GM12801 (cell line): ENCODE measurements around the gene POMC.

Source experiments
- TF ChIP-seq, protein P1 (sequence below): IDR thresholded peaks from one replicate; pipeline ENCODE4 v1.5.1; 2011; ENCODE audit warnings: control low read depth; ENCODE audit not compliant: insufficient read length; ENCODE audit errors: extremely low read depth

POMC gene

DNA sequence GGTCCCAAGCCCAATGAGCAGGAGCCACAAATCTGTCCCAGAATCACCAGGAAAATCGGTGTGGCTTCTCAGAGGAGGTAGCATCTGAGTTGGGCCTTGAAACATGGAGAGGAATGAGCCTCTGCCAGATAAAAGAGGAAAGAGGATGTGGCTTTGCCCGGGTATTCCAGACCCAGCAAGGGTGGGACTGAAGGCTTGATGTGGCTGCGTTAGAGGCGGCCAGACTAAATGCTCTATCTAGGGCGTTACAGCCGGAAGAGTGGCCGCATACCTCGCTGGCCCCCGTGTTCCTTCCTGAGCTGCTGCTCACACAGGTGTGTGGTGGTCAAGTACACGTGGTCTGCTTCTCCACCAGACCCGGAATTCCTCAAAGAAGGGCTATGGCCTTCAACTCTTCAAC is 33.9 kb upstream of the POMC start:
- TF ChIP-seq, protein P1, sequence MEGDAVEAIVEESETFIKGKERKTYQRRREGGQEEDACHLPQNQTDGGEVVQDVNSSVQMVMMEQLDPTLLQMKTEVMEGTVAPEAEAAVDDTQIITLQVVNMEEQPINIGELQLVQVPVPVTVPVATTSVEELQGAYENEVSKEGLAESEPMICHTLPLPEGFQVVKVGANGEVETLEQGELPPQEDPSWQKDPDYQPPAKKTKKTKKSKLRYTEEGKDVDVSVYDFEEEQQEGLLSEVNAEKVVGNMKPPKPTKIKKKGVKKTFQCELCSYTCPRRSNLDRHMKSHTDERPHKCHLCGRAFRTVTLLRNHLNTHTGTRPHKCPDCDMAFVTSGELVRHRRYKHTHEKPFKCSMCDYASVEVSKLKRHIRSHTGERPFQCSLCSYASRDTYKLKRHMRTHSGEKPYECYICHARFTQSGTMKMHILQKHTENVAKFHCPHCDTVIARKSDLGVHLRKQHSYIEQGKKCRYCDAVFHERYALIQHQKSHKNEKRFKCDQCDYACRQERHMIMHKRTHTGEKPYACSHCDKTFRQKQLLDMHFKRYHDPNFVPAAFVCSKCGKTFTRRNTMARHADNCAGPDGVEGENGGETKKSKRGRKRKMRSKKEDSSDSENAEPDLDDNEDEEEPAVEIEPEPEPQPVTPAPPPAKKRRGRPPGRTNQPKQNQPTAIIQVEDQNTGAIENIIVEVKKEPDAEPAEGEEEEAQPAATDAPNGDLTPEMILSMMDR = no peak

DNA sequence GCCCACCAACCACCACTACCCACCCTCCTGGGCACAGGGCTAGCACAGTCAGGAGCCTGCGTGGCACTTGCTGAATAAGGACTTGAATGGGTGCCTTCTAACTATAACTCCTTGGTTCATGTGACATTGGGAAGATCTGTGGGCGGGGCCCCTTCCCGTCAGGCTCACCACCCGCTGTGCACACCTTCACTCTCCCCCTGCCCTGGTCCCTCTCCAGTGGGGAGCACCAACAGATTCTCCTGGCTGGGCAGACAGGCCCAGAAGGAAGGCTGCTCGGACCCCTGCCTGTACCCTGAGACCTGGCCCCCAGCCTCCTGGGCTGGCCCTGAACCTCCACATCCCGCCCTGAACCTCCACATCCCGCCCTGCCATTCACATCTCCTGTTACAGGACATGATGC is 33.4 kb upstream of the POMC start:
- TF ChIP-seq, protein P1 = no peak

DNA sequence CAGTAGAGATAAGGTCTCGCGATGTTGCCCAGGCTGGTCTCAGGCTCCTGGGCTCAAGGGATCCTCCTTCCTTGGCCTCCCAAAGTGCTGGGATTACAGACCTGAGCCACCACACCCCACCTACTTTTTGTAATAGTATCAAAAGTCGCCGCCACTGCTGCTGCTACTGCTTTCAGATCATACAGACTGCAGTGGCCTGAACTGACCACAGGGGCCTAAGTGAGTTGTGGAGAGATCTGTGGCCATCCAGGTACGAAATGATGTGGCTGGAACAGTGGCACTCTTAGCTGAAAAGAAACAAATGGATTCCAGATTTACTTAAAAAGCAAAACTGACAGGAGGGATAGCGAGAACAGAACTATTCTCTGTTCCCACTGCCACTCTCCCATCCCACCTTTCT is 32.9 kb upstream of the POMC start:
- TF ChIP-seq, protein P1 = no peak

DNA sequence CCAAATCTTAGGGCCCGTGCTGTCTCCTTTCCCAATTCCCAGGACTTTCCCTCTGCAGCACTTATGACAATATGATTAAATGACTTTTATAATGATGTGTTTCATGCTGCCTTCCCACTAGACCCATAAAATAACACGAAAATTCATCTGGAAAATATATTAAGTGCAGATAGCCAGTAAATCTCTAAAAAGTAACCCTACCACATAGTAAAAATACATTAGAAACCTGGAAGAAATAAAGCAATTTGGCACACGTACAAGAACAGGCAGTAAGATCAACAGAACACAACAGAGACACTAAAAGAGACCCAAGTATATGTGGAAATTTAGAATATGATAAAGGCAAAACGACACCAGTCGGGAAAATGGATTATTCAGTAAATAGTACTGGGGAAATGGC is 30.2 kb upstream of the POMC start:
- TF ChIP-seq, protein P1 = no peak

DNA sequence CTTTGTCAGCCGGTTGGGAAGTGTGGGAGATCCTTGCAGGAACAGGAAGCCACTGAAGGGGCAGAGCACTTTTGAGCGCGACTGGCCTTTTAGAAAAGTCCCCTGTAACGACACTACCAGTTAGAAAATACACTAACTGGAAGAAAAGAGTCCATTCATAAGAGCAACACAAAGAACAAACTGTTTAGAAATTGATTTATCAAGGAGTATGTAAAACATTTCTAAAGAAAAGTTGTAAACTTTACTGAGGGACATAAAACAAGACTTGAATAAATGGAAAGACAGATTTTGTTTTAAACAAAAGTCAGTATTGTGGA is 29.8 kb upstream of the POMC start:
- TF ChIP-seq, protein P1 = no peak

DNA sequence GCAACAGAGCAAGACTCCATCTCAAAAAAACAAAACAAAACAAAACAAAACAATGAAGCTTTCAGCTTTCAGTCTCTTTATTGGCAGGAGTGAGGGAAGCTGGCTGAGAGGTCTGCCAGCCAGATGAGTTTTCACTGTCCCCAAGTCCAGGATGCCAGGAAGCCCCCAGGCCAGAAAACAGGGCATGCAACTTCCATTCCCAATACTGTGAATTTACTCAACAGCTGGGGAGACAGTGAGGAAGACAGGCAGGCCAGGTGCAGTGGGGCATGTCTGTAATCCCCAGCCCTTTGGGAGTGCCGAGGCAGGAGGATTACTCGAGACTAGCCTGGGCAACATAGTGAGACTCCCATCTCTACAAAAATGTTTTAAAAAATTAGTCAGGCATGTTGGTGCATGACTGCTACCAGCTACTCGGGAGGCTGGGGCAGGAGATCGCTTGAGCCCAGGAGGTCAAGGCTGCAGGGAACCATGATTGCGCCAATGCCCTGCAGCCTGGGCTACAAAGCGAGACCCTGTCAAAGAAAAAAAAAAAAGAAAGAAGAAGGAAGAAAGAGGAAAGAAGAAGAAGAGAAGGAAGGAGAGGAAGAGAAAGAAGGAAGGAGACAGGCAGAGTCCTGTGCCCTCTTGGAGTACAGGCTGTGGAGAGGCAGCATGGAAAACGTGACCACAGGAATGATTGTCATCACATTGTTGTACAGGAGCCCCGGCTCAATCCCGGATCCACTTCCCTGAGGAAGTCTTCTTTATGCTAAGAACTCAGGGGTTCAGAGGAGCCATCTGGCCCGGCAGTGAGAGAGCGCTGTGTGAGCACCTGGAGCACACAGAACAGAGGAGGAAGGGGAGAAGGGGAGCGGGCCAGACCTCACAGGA is 29.2 kb upstream of the POMC start:
- TF ChIP-seq, protein P1 = no peak

DNA sequence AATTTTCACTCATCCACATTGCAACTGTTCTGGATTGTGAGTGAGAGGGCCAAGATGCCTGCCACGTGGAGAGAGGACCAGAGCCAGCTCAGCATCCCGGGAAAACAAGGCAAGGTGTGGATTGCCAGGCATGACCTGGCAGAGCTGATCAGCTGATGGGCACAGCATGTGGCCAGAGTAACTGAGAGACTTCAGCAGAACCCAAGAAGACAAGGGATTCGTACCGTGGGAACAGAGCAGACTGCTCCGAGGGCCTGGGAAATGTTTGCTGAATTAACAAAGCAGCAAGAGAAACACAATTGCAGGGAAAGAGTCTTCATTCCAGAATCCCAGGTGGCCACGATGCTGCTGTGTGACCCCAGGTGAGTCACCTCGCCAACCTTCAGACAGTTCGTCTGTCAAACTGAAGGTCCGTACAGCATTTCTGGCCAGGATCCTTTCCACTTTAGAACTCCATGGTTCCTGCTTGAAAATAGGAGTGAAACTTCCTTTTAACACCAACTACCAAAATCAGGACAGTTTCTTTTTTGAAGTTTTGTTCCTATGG is 26.3 kb upstream of the POMC start:
- TF ChIP-seq, protein P1 = no peak
